SU-DHL-6 (cell line): Measurements from ENCODE around the gene RCN2.

Source experiments
- H2AFZ ChIP-seq: fragments of 200-600 bp; sonication (generic); 2 replicates; pipeline ENCODE4 v1.6.1; 2014; ENCODE audit warnings: low read depth, mild to moderate bottlenecking, moderate library complexity, mixed read lengths, antibody characterized with exemption, low read length; ENCODE audit not compliant: severe bottlenecking
- H3F3A ChIP-seq: fragments of 200-600 bp; shearing (Covaris generic); 2 replicates; pipeline ENCODE4 v1.6.0; 2016; ENCODE audit warnings: antibody characterized with exemption, mild to moderate bottlenecking; ENCODE audit not compliant: insufficient read depth
- H3K27ac ChIP-seq: fragments of 200-600 bp; sonication (generic); 2 replicates; pipeline ENCODE4 v1.5.1; 2016; ENCODE audit warnings: low read depth, mild to moderate bottlenecking, low read length, moderate library complexity, mixed read lengths
- H3K27me3 ChIP-seq: fragments of 200-600 bp; sonication (generic), shearing (Covaris generic); 2 replicates; pipeline ENCODE4 v1.6.0; 2014; ENCODE audit warnings: mild to moderate bottlenecking, low read length
- H3K36me3 ChIP-seq: fragments of 200-600 bp; sonication (generic); 2 replicates; pipeline ENCODE4 v1.6.1; 2014; ENCODE audit warnings: mild to moderate bottlenecking, low read length, mixed read lengths
- H3K4me2 ChIP-seq: fragments of 300-600, 200-600 bp; shearing (Covaris generic), sonication (generic); 2 replicates; pipeline ENCODE4 v1.6.0; 2014; ENCODE audit warnings: low read length, low read depth, mild to moderate bottlenecking; ENCODE audit not compliant: poor library complexity, severe bottlenecking
- H3K4me3 ChIP-seq: fragments of 200-600 bp; sonication (generic); 2 replicates; pipeline ENCODE4 v1.5.1; 2014; ENCODE audit warnings: antibody characterized with exemption, low read length, mild to moderate bottlenecking, mixed read lengths; ENCODE audit not compliant: insufficient read depth, poor library complexity, severe bottlenecking
- H3K79me2 ChIP-seq: fragments of 200-600 bp; sonication (generic); 2 replicates; pipeline ENCODE4 v1.6.1; 2014; ENCODE audit warnings: mild to moderate bottlenecking, low read length, moderate library complexity; ENCODE audit not compliant: insufficient read depth
- H3K9ac ChIP-seq: fragments of 200-600 bp; sonication (generic); 2 replicates; pipeline ENCODE4 v1.7.0; 2014; ENCODE audit warnings: mild to moderate bottlenecking, low read length
- H3K9me2 ChIP-seq: fragments of 200-600 bp; sonication (generic); replicated peaks from 2 replicates; pipeline ENCODE4 v1.6.1; 2014; ENCODE audit warnings: low read length; ENCODE audit not compliant: insufficient read depth
- H3K9me3 ChIP-seq: fragments of 200-600 bp; sonication (generic); 2 replicates; pipeline ENCODE4 v1.6.1; 2014; ENCODE audit warnings: low read length, mixed read lengths; ENCODE audit not compliant: insufficient read depth
- H4K20me1 ChIP-seq: fragments of 200-600 bp; sonication (generic); 2 replicates; pipeline ENCODE4 v1.6.1; 2014; ENCODE audit warnings: low read depth, mild to moderate bottlenecking, antibody characterized with exemption, low read length, moderate library complexity, mixed read lengths
- EZH2phosphoT487 ChIP-seq: fragments of 200-600 bp; sonication (generic), shearing (Covaris generic); conservative IDR thresholded peaks from 2 replicates; pipeline ENCODE4 v1.6.1; 2018; ENCODE audit warnings: mild to moderate bottlenecking, antibody characterized with exemption, low read length, moderate library complexity, mixed read lengths
- TF ChIP-seq, protein P1 (sequence below): fragments of 200-600 bp; sonication (generic); IDR thresholded peaks from one replicate; pipeline ENCODE4 v1.5.1; 2017; ENCODE audit warnings: antibody characterized with exemption, mild to moderate bottlenecking, low read length, moderate library complexity; ENCODE audit not compliant: insufficient read depth, poor library complexity, severe bottlenecking

RCN2 gene

GRCh38 chr15:76998663-76999285 lies 67.2 kb downstream of the RCN2 start:
- Histone ChIP-seq H3K9ac (no peak overlapping the region), H2AFZ (no peak overlapping the region), H3K4me2 (no peak overlapping the region), H3K27ac (no peak overlapping the region), H3K4me3 (no peak overlapping the region), H4K20me1 (no peaks in the 10 kb centered on the region; the same call in 1 of the 2 replicates), H3K27me3 (no peaks in the 10 kb centered on the region), H3F3A (no peaks in the 10 kb centered on the region), H3K79me2 (no peaks in the 10 kb centered on the region), H3K36me3 (no peaks in the 10 kb centered on the region), H3K9me3 (no peaks in the 10 kb centered on the region), H3K9me2 (no peaks in the 10 kb centered on the region)
- TF ChIP-seq EZH2phosphoT487 = no peak
- TF ChIP-seq, protein P1, sequence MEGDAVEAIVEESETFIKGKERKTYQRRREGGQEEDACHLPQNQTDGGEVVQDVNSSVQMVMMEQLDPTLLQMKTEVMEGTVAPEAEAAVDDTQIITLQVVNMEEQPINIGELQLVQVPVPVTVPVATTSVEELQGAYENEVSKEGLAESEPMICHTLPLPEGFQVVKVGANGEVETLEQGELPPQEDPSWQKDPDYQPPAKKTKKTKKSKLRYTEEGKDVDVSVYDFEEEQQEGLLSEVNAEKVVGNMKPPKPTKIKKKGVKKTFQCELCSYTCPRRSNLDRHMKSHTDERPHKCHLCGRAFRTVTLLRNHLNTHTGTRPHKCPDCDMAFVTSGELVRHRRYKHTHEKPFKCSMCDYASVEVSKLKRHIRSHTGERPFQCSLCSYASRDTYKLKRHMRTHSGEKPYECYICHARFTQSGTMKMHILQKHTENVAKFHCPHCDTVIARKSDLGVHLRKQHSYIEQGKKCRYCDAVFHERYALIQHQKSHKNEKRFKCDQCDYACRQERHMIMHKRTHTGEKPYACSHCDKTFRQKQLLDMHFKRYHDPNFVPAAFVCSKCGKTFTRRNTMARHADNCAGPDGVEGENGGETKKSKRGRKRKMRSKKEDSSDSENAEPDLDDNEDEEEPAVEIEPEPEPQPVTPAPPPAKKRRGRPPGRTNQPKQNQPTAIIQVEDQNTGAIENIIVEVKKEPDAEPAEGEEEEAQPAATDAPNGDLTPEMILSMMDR = no peak

DNA sequence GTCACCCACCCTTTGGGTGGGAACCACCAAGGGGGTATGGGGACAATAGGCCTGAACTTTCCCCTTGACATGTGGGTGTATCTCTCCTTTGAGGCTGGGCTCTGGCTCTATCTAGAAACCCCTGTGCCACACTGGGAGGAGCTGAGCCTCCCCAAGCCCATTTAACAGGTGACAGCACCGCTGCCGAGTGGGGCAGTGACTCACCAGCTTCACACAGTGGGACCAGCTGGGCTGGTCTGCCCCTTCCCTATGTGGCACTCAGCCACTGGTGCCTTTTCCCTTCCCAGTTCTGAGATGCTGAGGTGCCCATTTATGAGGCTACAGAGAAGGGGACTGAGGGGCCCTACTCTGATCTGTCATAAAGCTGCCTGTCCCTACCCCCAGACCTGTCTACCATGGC lies 68.4 kb downstream of the RCN2 start:
- Histone ChIP-seq H3K9me3 (no peaks in the 10 kb centered on the region), H3K27me3 (no peaks in the 10 kb centered on the region), H3K27ac (no peak overlapping the region), H3F3A (no peaks in the 10 kb centered on the region), H3K79me2 (no peaks in the 10 kb centered on the region), H3K9ac (no peak overlapping the region), H3K9me2 (no peaks in the 10 kb centered on the region), H3K4me2 (no peak overlapping the region), H3K36me3 (no peaks in the 10 kb centered on the region), H2AFZ (no peak overlapping the region), H3K4me3 (no peak overlapping the region), H4K20me1 (no peaks in the 10 kb centered on the region; the same call in 1 of the 2 replicates)
- TF ChIP-seq, protein P1 = no peak

GRCh38 chr15:77001351-77001750 lies 69.8 kb downstream of the RCN2 start:
- Histone ChIP-seq H3K79me2 (no peaks in the 10 kb centered on the region), H3K4me3 (no peak overlapping the region), H3K9me3 (no peaks in the 10 kb centered on the region), H3K9ac (no peak overlapping the region), H3K36me3 (no peaks in the 10 kb centered on the region), H3K27me3 (no peaks in the 10 kb centered on the region), H3K4me2 (no peak overlapping the region), H2AFZ (no peak overlapping the region), H3F3A (no peaks in the 10 kb centered on the region), H3K27ac (no peak overlapping the region), H4K20me1 (no peaks in the 10 kb centered on the region; the same call in 1 of the 2 replicates), H3K9me2 (no peaks in the 10 kb centered on the region)
- TF ChIP-seq, protein P1 = no peak

- Histone ChIP-seq H3K4me3 (no peak overlapping the region), H3K4me2 (no peak overlapping the region), H2AFZ (no peak overlapping the region)
These were observed 70.4 kb downstream of the RCN2 start for GRCh38 chr15:77001966-77002365.

More at GRCh38 chr15:77001966-77002365, 70.4 kb downstream of the RCN2 start:
- Histone ChIP-seq H3K9ac (no peak overlapping the region), H3K79me2 (no peaks in the 10 kb centered on the region), H3K27me3 (no peaks in the 10 kb centered on the region), H3F3A (no peaks in the 10 kb centered on the region), H3K36me3 (no peaks in the 10 kb centered on the region), H3K9me3 (no peaks in the 10 kb centered on the region), H4K20me1 (no peaks in the 10 kb centered on the region; the same call in 1 of the 2 replicates), H3K9me2 (no peaks in the 10 kb centered on the region), H3K27ac (no peak overlapping the region)
- no peak for TF ChIP-seq EZH2phosphoT487
- TF ChIP-seq, protein P1 = no peak
